Keratinocyte (primary cell): Measurements from ENCODE around the gene SAG. TPM values are rescaled to one million over a fixed set of nuclear protein-coding genes. Genes with fewer than 3 reads are reported as not detected.

ENCODE experiments used
- DNase-seq: peaks from one replicate; pipeline ENCODE4 v3.0.0-alpha.2; 2011; ENCODE audit warnings: low read depth, missing footprints, low spot score
- FAIRE-seq: peaks from 2 replicates; lab custom pipeline; 2011; peaks lifted over from hg19 to GRCh38; lab: Jason Lieb, UNC
- H2AFZ ChIP-seq: 2 replicates; pipeline ENCODE4 v1.6.0; 2012; ENCODE audit warnings: low read length, control low read depth, inconsistent platforms; ENCODE audit not compliant: control insufficient read depth
- H3K27ac ChIP-seq: 2 replicates; pipeline ENCODE4 v1.5.1; 2011; ENCODE audit warnings: low read length; ENCODE audit not compliant: control insufficient read depth, insufficient read depth
- H3K27me3 ChIP-seq: 3 replicates; pipeline ENCODE4 v1.6.0; 2011; ENCODE audit warnings: low read length; ENCODE audit not compliant: control insufficient read depth, insufficient read depth; ENCODE audit errors: extremely low read depth
- H3K36me3 ChIP-seq, 2 experiments: 2 replicates in 1 of 2; 3 replicates in 1 of 2; pipeline ENCODE4 v1.5.1; 2011; ENCODE audit warnings: low read length in 2 of 2, mild to moderate bottlenecking in 1 of 2; ENCODE audit not compliant: control insufficient read depth in 2 of 2, insufficient read depth in 2 of 2; ENCODE audit errors: extremely low read depth in 1 of 2
- H3K4me1 ChIP-seq: 3 replicates; pipeline ENCODE4 v1.5.1; 2011; ENCODE audit warnings: low read length; ENCODE audit not compliant: control insufficient read depth, insufficient read depth; ENCODE audit errors: extremely low read depth
- H3K4me2 ChIP-seq: 3 replicates; pipeline ENCODE4 v1.6.0; 2011; ENCODE audit warnings: low read depth, low read length; ENCODE audit not compliant: control insufficient read depth, insufficient read depth; ENCODE audit errors: extremely low read depth
- H3K4me3 ChIP-seq, 3 experiments: fragments of 200-600 bp in 1 of 3; sonication (generic) in 1 of 3; 2 replicates in 2 of 3; 3 replicates in 1 of 3; pipeline ENCODE4 v1.5.1; 2011 to 2016; ENCODE audit warnings: low read length in 3 of 3, mild to moderate bottlenecking in 3 of 3, control low read depth in 2 of 3, inconsistent platforms in 1 of 3, low read depth in 1 of 3, mixed read lengths in 1 of 3, mixed run types in 1 of 3, moderate library complexity in 1 of 3; ENCODE audit not compliant: control insufficient read depth in 2 of 3, insufficient read depth in 2 of 3; ENCODE audit errors: extremely low read depth in 1 of 3
- H3K79me2 ChIP-seq: 2 replicates; pipeline ENCODE4 v1.6.0; 2012; ENCODE audit warnings: low read length; ENCODE audit not compliant: control insufficient read depth, insufficient read depth
- H3K9ac ChIP-seq: 3 replicates; pipeline ENCODE4 v1.6.0; 2011; ENCODE audit warnings: low read length; ENCODE audit not compliant: control insufficient read depth, insufficient read depth; ENCODE audit errors: extremely low read depth
- H3K9me1 ChIP-seq: 3 replicates; pipeline ENCODE4 v1.6.0; 2011; ENCODE audit warnings: low read length; ENCODE audit not compliant: control insufficient read depth, insufficient read depth; ENCODE audit errors: extremely low read depth
- H3K9me3 ChIP-seq: 2 replicates; pipeline ENCODE4 v1.5.1; 2012; ENCODE audit warnings: low read depth, low read length; ENCODE audit not compliant: control insufficient read depth
- H4K20me1 ChIP-seq: 3 replicates; pipeline ENCODE4 v1.6.0; 2011; ENCODE audit warnings: low read length; ENCODE audit not compliant: control insufficient read depth, insufficient read depth; ENCODE audit errors: extremely low read depth
- CTCF ChIP-seq, 3 experiments: IDR thresholded peaks in 1 of 3; conservative IDR thresholded peaks in 1 of 3; optimal IDR thresholded peaks in 1 of 3; 2 replicates in 2 of 3; 3 replicates in 1 of 3; pipeline versions ENCODE3 to v1.5.1; 2011; ENCODE audit warnings: low read length in 3 of 3, mild to moderate bottlenecking in 3 of 3, moderate library complexity in 2 of 3, control low read depth in 1 of 3, inconsistent platforms in 1 of 3; ENCODE audit not compliant: insufficient read depth in 2 of 3; ENCODE audit errors: extremely low read depth in 1 of 3
- EZH2 ChIP-seq: IDR thresholded peaks from one replicate; pipeline ENCODE4 v1.6.1; 2012; ENCODE audit warnings: inconsistent platforms, mild to moderate bottlenecking, low read length, moderate library complexity
- dilution Hi-C: fragments of 300-500 bp; cut with MboI; formaldehyde crosslinking; loops from one replicate; pipeline ENCODE4 v1.7.0; 2020; ENCODE audit warnings: low sequenced_read_pairs; ENCODE audit not compliant: extremely low pct_ligation_motif_present
- polyA plus RNA-seq, 5 experiments: library from polyadenylated mRNA; depleted of rRNA in 3 of 5; stranded (reverse) in 3 of 5; stranded (forward) in 1 of 5; unstranded in 1 of 5; fragments of >200 nt; gene quantifications; 1 replicate in 1 of 5; 2 replicates in 3 of 5; 3 replicates in 1 of 5; pipeline versions ENCODE4 v1.2.1 to v1.2.3, GENCODE V29; 2011 to 2012; ENCODE audit warnings: missing spikeins in 2 of 5, low read depth in 1 of 5, low replicate concordance in 1 of 5

The SAG gene
- polyA plus RNA-seq, 1 donor (not counting 4 experiments of a cell fraction or from before 2014, with no cell fraction given) = not detected

GRCh38 chr2:233354971-233355574 is 47.5 kb downstream of the SAG start:
- FAIRE-seq (no peak), DNase-seq (no peak)
- Histone ChIP-seq H3K4me2 (peak overlapping the region; percentile 83), H2AFZ (peak overlapping the region; percentile 2), H3K4me1 (peaks cover 38% of the 10 kb centered on the region), H3K4me3 (peak overlapping the region; percentile 58 to 72 (median 70)), H3K9me3 (no peaks in the 10 kb centered on the region), H3K27ac (no peak overlapping the region), H3K9me1 (no peaks in the 10 kb centered on the region), H3K27me3 (no peaks in the 10 kb centered on the region), H3K36me3 (peaks cover 0 to 2% of the 10 kb centered on the region in 2 experiments), H3K79me2 (peaks cover 6% of the 10 kb centered on the region), H4K20me1 (peaks cover 4% of the 10 kb centered on the region), H3K9ac (peak overlapping the region; percentile 60)
- dilution Hi-C loops = no loop called here
- no peak for TF ChIP-seq CTCF (optimal IDR thresholded peaks at IDR 0.05 in 1 of 3, IDR thresholded peaks at IDR 0.05 in 1 of 3, conservative IDR thresholded peaks at IDR 0.05 in 1 of 3; ENCODE audit: extremely low read depth in 1 of 3, insufficient read depth in 2 of 3, low read length in 3 of 3)
- no peak for TF ChIP-seq EZH2

GRCh38 chr2:233355916-233356315 is 48.3 kb downstream of the SAG start:
- TF ChIP-seq CTCF (optimal IDR thresholded peaks at IDR 0.05 in 1 of 3, IDR thresholded peaks at IDR 0.05 in 1 of 3, conservative IDR thresholded peaks at IDR 0.05 in 1 of 3; ENCODE audit: extremely low read depth in 1 of 3, insufficient read depth in 2 of 3, low read length in 3 of 3) (no peak), EZH2 (no peak)
- Histone ChIP-seq H3K36me3 (peaks cover 0 to 2% of the 10 kb centered on the region in 2 experiments), H3K9ac (no peak overlapping the region), H3K27ac (no peak overlapping the region), H3K4me2 (peak overlapping the region; percentile 83), H3K9me3 (no peaks in the 10 kb centered on the region), H3K4me3 (no peak overlapping the region), H2AFZ (no peak overlapping the region), H4K20me1 (peaks cover 4% of the 10 kb centered on the region), H3K9me1 (no peaks in the 10 kb centered on the region), H3K79me2 (peaks cover 6% of the 10 kb centered on the region), H3K27me3 (no peaks in the 10 kb centered on the region), H3K4me1 (peaks cover 30% of the 10 kb centered on the region)
- DNase-seq (no peak), FAIRE-seq (no peak)
- dilution Hi-C loops = no loop called here
